NCI-H128 (cell line): ENCODE data around the gene POLA1.

Source experiments
- DNase-seq: peaks from one replicate; lab custom pipeline; 2025; ENCODE audit not compliant: unreplicated experiment; lab: John Stamatoyannopoulos, UW

Gene POLA1

GRCh38 chrX:24965372-24965771 is 271.7 kb downstream of the POLA1 start:
- DNase-seq = no peak

DNA sequence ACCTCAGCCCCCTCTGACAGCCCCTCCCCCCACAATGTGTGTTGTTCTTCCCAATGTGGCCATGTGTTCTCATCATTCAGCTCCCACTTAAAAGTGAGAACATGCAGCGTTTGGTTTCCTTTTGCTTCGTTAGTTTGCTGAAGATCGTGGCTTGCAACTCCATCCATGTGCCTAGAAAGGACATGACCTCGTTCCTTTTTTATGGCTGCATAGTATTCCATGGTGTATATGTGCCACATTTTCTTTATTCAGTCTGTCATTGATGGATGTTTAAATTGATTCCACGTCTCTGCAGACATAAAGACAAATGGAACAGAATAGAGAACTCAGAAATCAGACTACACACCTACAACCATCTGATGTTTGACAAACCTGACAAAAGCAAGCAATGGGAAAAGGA is 276.1 kb downstream of the POLA1 start:
- DNase-seq = no peak

DNA sequence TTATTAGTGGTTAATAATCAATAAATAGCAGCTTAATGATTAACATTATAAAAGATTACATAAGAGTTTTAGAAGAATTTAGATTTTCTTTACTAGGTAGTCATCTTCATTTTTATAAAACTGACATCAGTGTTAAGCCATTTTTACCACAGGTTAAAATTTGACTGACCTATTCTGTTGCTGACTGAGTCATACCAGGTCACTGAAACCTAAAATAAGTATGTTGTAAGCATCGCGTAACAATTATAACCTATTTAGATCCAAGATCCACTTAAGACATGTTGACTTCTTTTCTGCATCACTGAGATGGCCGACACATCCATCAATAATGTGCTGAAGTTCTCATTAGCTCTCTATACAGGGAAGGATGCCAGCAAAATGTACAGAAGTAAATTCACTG is 285.4 kb downstream of the POLA1 start:
- no peak for DNase-seq

DNA sequence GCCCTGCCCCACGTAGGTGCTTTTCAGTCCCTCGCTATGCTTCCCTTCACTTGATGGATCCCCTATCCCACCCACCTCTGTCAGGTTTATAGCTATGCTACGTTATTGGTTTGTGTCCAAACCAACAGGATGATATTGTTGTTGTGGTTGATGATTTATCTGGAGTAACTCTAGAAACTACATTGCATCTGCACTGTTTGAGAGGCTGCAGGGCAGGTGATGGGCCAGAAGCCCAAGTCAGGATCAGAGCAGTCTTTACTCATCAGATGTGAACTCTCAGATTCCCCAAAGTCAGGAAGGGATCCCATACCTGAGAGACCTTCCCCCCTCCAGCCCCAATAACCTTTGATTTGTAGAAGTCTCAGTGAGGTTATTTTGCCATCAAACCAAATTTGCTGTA is 287.3 kb downstream of the POLA1 start:
- no peak for DNase-seq

DNA sequence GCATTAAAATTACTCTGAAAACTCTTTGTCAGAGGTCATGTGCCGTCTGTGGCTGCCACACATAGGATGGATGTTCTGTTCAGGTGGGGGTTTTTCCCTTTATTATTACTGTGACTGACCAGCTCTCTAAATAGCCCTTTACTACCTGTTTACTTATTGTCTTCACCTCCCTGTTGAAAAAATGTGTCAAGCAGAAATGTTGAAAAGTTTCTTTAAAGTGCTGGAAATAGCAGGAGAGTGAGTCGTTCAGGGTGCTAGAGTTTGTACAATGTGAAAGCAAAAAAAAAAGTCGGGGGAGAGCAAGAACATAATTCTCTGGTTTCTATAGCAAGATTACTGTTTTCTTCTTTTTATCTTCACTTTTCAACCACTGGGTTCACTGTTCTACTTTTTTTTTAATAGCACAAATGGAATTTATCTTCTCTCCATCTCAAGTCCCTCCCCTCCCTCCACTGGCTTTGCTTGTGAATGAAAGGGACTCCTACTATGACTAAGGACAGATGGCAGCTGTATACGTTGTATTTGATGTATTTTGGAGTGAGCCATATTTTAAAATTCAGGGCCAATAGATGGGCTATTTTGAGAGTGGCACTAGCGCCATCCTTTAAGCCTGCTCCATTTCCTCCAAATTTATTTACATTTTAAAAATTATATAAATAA is 288.7 kb downstream of the POLA1 start:
- DNase-seq = no peak

GRCh38 chrX:24983931-24984330 is 290.2 kb downstream of the POLA1 start:
- DNase-seq = no peak

- no peak for DNase-seq
Measured at GRCh38 chrX:24985120-24985519, 291.4 kb downstream of the POLA1 start.

GRCh38 chrX:24987731-24988130 is 294.0 kb downstream of the POLA1 start:
- no peak for DNase-seq

DNA sequence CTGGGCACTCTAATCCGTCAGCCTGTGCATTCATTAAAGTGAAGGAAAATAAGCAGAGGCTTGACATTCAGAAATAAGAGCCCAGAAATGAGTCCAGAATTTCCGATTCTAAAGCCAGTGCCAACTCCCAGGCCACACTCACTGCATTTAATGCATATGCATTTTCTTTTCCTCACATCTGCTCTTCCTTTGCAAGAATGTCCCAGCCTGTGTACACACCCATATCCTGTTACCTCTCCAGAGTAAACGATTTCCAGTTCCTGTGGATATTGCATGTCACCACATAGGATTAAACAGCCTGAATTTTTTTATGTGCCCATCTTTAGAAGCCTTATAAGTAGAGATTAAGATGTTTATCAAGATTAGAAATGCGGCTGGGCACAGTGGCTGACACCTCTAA is 294.6 kb downstream of the POLA1 start:
- DNase-seq = no peak

DNA sequence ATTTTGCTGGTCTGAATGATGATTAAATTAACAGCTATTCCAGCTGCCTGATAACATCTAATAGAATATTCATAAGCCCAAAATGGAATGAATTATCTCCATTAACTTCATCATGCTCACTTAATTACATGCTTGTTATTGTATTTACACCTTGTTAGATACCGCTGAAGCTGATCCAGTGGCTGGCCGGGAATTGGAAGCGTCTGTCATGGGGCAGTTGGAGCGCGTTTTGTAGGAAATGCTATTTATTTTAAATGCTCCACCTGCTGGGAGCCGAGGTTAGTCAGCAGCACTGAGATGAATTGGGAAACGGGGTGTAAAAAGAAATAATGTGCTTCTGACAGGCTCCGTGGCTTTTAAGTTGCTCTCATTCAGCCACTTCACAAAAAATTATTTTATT is 296.8 kb downstream of the POLA1 start:
- DNase-seq = no peak

DNA sequence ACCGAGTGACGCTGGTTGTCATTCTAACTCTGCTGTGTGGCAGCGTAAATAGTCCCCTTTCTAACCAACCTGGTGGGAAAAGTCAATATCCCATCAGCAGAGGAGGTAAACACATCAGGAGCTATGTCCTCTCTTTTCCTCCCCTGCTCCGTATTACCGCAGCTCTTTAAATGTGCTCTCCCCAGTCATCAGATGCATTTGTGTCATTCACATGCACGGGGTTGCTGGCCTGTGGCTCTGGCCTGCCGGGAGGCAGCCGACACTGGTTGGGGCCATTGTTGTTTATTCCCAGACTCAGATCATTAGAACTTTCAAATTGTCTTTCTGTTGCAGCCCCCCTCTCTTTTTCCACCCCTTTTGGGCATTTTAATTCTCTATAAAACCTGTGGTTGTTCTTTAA is 300.2 kb downstream of the POLA1 start:
- DNase-seq = no peak

GRCh38 chrX:24996096-24996709 is 302.5 kb downstream of the POLA1 start:
- no peak for DNase-seq

DNA sequence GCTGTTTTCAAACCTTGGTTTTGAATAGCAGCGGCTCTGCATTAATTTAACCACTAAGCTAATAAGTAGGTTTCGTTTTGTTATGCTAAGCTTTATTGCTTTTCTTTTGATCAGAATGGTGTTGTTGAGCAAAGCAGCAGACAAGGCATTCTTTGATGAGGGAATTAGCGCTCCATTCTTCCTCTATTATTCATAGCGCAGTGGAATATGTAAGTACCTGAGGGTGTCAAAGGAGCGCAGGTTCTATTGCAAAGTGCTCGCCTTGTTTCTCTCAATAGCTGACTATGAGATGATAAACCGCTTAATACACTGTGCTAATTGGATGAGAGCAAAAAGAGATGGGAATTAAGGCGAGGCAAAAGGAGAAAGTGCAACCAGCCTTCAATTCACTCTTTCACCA is 305.8 kb downstream of the POLA1 start:
- no peak for DNase-seq

GRCh38 chrX:25001808-25002660 is 308.3 kb downstream of the POLA1 start:
- DNase-seq = no peak

GRCh38 chrX:25002661-25003020 is 308.9 kb downstream of the POLA1 start:
- no peak for DNase-seq

DNA sequence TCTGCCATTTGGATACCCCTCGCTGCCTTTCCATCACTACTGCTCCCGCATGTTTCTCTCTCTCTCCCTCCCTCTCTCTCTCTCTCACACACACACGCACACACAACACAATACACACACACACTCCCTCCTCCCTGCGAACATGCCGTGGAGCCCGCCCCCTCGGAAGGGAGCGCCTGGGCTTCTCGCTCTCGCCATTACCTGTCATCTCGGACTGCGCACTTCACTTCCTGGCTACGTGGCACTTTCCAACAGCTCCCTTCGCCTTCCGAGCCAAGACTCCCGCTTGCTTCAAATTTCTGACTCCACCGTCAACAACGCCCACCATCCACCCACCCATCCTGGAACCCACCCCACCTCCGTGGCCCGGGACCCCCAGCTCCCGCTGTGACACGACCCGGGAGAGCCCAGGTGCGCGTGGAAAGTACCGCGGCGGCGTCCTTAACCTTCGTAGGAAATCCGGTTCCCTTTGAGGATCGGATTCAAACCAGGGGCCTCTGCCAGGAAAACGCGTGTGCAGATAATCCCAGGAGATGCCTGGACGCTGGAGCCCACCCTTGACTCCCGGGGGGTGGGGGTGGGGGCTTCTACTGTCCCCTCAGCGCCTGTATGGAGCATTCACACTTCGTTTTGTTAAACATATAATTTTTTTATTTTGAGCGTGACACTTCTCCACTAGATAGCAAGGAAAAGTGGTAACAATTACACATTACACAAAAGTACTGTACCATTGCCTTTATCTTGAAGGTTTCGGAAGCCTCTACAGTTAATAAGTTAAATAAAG is 309.5 kb downstream of the POLA1 start:
- no peak for DNase-seq

DNA sequence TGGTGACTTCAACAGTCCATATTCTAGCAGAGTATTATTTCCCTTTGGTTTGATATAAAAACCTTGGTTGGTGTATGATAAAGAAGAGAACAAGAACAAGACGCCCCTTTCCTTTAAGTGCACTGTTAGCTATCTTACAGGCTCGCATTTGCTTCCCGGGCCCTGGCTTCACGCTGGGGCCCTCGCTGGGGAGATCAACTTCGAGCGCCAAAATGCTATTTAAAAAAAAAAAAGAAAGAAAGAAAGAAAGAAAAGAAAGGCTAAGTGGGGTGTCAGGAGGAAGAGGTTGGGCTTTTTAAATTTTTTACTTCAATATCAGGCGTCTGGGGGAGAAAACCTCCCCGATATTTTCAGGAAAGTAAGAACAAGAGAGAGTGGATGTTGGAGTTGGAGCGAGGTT is 310.3 kb downstream of the POLA1 start:
- no peak for DNase-seq

DNA sequence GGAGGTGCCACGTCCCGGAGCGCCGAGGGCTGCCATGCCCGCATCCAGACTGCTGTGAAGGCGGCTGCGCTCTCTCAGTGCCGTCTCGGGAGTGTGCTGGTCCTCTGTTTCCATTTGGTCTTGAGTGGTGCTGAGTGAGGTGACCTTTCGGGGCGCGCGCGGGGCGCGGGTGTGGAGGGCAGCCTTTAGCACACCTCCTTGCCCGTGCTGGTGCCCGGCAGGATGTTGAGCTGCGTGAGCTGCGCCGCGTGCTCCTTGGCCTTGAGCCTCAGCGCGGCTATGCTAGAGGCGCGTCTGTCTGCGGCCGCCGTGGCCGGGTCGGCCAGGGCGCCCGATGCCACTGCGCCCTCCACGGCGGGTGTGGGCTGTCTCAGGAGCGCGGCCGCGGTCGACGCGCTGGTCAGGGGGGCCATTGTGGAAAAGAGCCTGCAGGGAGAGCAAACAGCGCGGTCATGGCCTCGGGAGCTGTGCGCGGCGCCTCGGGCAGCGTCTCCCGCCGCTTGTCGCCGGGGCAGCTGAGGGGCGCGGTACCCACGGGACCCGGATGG is 310.8 kb downstream of the POLA1 start:
- no peak for DNase-seq

GRCh38 chrX:25005034-25005381 is 311.3 kb downstream of the POLA1 start:
- DNase-seq = no peak

- no peak for DNase-seq
Measured at GRCh38 chrX:25005382-25006185, 311.9 kb downstream of the POLA1 start.
